Cardiac septum (tissue), 1 donor: ENCODE results near the gene LRRC4B. TPM values are rescaled to one million over a fixed set of nuclear protein-coding genes. Genes with fewer than 3 reads are reported as not detected.
"Not testable (repeated sequence)": the region's sequence is repeated elsewhere in the genome, so short reads cannot be mapped to it uniquely, and the experiment has no call there.

Experiments used
- DNase-seq: peaks from one replicate; pipeline ENCODE4 v3.0.0-alpha.2; 2020; ENCODE audit warnings: low spot score
- intact Hi-C: fragments of 100-400 bp; cut with DNase I; formaldehyde crosslinking; loops from one replicate; pipeline ENCODE4 v1.14.0; 2022
- long read RNA-seq: library from polyadenylated mRNA; unstranded; transcript quantifications from one replicate; pipeline ENCODE4 v2.0.0, GENCODE V29; 2021
- total RNA-seq: library from RNA; stranded (reverse); fragmentation: NEBNext Ultra II Directional; extraction: Animal tissue kit (Norgen Biotek cat#: 25700); gene quantifications from one replicate; pipeline ENCODE4 v1.2.1, GENCODE V29; 2021
- donor health status: DM: no; HTN: no; CAD: no.

Gene LRRC4B, protein sequence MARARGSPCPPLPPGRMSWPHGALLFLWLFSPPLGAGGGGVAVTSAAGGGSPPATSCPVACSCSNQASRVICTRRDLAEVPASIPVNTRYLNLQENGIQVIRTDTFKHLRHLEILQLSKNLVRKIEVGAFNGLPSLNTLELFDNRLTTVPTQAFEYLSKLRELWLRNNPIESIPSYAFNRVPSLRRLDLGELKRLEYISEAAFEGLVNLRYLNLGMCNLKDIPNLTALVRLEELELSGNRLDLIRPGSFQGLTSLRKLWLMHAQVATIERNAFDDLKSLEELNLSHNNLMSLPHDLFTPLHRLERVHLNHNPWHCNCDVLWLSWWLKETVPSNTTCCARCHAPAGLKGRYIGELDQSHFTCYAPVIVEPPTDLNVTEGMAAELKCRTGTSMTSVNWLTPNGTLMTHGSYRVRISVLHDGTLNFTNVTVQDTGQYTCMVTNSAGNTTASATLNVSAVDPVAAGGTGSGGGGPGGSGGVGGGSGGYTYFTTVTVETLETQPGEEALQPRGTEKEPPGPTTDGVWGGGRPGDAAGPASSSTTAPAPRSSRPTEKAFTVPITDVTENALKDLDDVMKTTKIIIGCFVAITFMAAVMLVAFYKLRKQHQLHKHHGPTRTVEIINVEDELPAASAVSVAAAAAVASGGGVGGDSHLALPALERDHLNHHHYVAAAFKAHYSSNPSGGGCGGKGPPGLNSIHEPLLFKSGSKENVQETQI
- 0.81 TPM for total RNA-seq
- long read RNA-seq, partial matches to known transcripts, result 0 of 2 reads
- long read RNA-seq, other reads (novel, unspliced or antisense), result 2 of 2 reads

DNA sequence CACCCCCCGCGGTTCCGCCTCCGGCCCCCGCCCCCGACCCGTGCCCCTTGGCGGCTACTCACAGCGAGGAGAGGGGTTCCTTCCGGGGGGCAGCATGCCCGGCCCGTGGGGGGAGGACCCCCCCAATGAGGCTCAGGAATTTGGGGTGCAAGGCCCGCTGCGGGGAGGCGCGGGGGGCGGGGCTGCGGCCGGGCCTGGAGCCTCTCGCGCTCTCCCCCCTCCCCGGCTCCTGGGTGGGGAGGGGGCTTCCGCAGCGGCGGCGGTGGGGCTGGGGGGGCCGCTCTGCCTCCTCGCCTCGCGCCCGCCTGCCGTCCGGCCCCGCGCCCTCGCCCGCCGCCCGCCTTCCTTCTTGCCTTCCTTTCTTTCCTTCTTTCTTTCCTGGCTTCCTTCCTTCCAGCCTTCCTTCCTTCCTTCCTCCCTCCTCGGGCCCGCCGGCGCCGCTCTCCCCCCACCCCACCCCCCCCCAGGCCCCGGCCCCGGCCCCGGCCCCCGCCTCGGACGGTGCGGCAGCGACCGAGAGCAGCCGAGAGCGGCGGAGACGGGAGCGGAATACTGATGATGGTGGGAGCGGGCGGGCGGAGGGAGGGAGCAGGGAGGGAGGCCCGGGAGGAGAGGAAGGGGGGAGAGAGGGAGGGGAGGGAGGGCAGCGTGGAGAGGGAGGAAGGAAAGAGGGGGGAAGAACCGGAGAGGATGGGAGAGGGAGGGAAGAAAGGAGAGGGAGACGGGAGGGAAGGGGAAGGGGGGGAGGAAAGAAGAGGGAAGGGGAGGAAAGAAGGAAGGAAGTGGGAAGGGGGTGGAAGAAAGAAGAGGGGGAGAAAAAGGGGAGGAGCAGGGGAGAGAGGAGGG lies at the start of gene LRRC4B:
TSS of gene LRRC4B (minus strand) at position 554 of the 846 bp plus-strand sequence. CDS start 19,597 bp downstream, outside the sequence.
- no peak for DNase-seq
- intact Hi-C loops, result no loop called here

DNA sequence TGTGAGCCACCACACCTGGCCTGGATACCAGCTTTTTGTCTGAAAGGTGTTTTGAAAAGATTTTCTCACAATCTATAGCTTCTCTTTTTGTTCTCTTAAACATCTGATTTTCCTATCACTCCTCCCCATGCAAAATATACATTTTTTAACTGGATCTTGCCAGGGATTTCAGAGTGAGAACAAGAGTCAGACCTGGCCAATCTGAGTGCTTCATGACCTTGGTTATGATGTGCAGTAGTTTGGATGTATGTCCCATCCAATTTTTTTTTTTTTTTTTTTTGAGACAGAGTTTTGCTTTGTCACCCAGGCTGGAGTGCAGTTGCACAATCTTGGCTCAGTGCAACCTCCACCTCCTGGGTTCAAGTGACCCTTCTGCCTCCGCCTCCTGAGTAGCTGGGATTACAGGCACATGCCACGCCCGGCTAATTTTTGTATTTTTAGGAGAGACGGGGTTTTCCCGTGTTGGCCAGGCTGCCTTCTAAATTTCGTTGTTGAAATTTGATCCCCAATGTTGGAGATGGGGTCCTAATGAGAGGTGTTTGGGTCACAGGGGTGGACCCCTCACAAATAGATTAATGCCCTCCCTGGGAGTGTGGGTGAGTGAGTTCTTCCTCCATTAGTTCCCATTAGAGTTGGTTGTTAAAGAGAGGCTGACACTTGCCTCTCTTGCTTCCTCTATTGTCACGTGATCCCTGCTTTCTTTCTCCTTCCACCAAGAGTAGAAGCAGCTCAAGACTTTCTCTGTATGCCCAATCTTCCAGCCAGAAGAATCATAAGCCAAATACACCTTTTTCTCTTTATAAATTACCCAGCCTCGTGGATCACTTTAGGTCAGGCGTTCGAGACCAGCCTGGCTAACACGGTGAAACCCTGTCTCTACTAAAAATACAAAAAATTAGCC lies 44.5 kb upstream of the LRRC4B start:
- DNase-seq, intact Hi-C loops: not testable (repeated sequence)

DNA sequence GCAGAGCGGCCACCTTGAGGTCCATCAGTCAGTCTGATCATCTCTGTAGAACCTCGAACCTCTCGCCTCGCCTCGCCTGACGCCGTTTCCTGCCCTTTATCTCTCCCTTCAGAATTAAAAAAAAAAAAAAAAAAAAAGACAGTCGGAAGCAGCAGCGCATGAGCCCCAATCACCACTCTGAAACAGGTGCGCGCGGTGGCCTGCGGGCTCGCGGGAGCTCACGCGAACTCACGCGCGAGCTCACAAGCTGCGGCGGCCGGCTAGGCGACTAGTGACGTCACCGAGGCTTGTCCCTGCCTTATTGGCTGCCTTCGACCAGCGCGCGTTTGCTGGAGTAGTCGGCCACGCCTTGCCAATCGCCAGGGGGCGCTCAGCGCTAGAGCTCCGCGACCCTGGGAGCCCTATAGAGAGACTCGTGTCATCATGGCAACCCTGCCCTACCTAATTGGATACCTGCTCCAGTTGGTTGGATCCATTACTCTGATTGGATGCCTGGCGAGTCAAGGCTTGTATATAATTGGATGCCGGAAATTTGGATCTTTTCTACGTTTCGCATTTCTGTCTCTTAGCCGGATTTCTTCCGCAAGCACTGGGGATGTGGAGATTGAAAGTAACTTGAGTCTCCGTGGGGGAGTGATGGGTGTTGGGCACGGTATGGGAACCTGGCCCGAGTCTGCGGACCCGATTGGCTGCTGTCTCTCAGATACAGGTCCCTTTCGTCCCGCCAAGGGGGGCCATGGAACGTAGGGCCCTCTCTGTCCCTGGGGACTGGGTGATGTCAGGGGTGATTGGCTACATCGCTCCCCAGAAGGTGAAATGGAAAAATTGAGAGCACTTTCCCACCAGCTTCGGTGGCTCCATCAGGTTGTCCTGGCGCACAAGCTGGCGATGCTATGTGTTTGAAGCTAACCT lies 39.9 kb upstream of the LRRC4B start:
- DNase-seq, result no peak
- intact Hi-C loops, result no loop called here

DNA sequence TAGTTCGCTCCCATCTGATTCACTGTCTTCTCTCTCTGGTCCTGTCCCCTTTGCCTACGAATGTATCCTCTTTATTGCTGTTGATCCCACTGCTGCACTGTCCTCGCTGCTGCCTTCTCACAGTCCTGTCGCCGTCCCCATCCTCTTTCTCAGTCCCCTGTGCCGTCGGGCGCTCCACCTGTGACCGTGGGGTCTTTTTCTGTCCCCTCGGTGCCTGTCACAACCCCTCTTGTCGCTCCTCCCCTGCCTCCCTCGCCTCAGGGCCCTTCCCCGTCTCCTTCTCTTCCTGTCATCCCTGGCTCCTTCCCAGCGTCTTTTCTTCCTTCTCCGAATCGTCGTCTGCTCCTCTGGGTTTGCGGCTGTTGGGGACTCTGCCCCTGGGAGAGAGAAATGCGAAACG lies 39.2 kb upstream of the LRRC4B start:
- DNase-seq, result no peak
- intact Hi-C loops, result no loop called here

DNA sequence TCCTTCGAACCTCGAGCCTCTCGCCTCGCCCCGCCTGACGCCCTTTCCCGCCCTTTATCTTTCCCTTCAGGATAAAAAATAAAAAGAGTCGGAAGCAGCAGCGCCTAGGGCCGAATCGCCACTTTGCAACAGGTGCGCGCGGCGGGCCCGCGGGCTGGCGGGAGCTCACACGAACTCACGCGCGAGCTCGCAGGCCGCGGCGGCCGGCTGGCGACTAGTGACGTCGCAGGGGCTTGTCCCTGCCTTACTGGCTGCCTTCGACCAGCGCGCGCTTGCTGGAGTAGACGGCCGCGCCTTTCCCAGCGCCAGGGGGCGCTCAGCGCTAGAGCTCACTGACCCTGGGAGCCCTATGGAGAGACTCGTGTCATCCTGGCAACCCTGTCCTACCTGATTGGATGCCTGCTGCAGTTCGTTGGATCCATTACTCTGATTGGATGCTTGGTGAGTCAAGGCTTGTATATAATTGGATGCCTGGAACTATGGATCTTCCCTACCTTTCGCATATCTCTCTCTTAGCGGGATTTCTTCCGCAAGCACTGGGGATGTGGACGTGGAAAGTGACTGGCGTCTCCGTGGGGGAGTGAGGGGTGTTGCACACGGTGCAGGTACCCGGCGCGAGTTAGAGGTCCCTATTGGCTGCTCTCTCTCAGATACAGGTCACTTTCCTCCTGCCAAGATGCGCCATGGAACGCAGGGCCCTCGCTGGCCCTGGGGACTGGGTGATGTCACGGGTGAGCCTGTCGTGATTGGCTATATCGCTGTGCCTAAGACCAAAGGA lies 38.0 kb upstream of the LRRC4B start:
- intact Hi-C loops, result not testable (repeated sequence)

DNA sequence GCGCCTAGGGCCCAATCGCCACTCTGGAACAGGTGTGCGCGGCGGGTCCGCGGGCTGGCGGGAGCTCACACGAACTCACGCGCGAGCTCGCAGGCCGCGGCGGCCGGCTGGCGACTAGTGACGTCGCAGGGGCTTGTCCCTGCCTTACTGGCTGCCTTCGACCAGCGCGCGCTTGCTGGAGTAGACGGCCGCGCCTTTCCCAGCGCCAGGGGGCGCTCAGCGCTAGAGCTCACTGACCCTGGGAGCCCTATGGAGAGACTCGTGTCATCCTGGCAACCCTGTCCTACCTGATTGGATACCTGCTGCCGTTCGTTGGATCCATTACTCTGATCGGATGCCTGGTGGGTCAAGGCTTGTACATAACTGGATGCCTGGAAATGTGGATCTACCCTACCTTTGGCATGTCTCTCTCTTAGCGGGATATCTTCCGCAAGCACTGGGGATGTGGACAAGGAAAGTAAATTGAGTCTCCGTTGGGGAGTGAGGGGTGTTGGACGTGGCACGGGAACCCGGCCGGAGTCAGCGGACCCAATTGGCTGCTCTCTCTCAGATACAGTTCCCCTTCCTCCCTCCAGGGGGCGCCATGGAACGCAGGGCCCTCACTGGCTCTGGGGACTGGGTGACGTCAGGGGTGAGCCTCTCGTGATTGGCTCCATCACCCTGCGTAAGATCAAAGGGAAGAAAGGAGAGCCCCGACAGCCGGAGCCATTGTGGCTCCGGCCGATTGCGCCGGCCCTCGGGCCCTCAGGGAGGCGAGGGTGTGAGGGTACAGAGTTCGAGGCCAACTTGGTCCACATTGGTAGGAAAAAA lies 36.2 kb upstream of the LRRC4B start:
- intact Hi-C loops, DNase-seq: not testable (repeated sequence)

More for the DNA sequence above, 38.0 kb upstream of the LRRC4B start:
- not testable (repeated sequence) for DNase-seq

DNA sequence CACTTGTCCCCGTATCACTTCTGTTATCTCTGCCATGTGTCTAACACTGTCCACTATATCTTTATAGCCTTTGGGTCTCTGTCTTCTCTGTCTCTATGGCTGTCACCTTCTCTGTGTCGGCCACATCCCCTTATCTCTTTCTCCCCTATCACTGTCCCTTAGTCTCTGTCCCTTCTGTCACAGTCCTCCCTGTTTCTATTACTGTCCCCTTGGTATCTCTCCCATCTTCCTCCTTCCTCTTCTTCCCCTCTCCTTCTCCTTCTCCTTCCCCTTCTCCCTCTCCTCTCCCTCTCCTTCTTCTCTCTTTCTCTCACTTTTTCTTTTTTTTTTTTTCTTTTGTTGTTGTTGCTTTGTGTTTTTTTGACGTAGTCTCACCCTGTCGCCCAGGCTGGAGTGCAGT lies 34.7 kb upstream of the LRRC4B start:
- intact Hi-C loops, result no loop called here
- no peak for DNase-seq

DNA sequence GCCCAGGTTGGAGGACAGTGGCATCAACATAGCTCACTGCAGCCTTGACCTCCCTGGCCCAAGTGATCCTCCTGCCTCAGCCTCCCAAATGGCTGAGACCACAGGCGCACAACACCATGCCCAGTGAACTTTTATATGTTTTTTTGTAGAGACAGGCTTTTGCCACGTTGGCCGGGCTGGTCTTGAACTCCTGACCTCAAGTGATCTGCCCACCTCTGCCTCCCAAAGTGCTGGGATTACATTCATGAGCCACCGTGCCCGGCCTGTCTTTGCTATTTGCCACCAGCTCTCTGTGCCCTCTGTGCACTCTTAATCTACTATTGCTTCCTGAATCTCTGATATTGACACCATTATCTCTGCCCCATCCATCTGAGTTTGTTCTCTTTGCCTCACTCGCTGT lies 34.3 kb upstream of the LRRC4B start:
- intact Hi-C loops, result no loop called here
- no peak for DNase-seq

DNA sequence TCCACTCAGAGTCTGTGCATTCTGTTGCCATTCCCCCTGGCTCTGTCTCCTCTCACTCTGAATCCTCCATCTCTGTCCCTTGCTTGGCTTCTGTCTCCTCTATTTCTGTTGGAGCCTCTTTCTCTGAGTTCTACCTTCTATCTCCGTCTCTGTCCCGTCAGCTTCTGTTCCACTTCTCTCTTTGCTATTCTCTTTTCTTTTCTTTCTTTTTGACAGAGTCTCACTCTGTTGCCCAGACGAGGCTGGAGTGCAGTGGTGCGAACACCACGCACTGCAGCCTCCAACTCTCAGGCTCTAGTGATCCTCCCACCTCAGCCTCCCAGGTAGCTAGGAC lies 33.8 kb upstream of the LRRC4B start:
- DNase-seq, result no peak
- intact Hi-C loops, result no loop called here

DNA sequence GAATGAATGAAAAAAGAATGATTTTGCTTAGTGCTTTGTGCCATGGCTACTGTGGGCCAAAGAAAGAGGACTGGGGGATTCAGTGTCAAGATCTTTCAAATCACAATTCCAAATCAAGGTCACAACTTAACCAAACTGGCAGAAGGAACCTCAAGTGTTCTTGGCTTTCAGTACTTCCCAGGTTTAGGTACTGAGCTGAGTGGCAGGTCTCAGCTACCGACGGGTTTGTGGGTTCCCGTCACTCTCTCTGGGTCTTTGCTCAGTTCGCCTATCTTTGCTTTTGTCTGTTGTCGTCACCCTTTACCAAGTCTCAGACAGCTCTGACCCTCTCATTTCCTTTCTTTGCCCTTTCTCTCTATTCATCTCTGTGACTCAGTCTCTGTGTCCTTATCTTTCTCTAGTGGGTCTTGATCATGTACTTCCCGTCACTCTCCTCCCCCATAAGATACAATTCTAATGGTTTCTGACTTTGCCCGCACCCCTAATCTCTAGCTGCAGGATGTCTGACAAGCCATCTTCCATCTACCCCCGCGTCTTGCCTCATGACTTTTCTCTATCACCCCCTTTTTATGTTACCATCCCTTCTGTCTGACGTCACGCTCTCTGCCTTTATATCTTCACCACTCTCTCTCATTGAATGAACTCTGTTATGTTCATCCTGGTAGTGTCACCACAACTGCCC lies 33.3 kb upstream of the LRRC4B start:
- intact Hi-C loops, result no loop called here
- DNase-seq, result no peak

DNA sequence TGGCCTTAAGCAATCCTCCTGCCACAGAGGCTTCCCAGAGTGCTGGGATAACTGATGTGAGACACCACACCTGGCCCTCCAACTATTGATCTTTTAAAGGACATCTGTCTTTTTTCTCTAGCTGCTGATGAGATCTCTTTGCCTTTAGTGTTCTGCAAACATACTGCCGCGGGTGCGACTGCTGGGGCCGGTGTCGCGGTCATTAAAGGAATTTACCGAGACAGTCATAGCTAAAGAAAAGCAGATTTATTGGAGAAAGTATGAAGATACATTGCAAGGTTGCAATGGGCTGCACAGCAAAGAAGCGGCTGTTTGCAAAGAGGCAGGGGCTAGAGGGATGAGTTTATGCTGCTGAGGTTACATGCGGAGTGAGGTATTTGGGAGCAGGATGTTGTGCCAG lies 31.2 kb upstream of the LRRC4B start:
- DNase-seq, result no peak
- intact Hi-C loops, result no loop called here

DNA sequence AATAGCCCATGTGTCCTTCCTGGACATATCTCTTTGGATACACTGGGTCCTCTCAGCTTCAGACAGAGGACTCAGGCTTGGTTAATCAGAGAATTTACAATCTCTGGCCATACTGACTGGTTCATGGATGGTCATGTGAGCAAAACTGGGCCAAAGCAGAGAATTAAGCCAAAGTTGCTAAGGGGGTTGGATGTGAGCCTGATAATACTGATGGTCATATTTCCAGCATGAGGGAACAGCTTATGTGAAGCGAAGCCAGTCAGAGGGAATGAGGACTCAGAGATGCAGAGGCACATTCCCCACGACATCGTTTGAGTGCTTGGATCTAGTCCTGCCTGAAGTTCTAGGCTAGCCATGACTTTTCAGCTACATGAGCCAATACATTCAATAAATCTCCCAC lies 22.0 kb upstream of the LRRC4B start:
- intact Hi-C loops, result no loop called here
- no peak for DNase-seq

DNA sequence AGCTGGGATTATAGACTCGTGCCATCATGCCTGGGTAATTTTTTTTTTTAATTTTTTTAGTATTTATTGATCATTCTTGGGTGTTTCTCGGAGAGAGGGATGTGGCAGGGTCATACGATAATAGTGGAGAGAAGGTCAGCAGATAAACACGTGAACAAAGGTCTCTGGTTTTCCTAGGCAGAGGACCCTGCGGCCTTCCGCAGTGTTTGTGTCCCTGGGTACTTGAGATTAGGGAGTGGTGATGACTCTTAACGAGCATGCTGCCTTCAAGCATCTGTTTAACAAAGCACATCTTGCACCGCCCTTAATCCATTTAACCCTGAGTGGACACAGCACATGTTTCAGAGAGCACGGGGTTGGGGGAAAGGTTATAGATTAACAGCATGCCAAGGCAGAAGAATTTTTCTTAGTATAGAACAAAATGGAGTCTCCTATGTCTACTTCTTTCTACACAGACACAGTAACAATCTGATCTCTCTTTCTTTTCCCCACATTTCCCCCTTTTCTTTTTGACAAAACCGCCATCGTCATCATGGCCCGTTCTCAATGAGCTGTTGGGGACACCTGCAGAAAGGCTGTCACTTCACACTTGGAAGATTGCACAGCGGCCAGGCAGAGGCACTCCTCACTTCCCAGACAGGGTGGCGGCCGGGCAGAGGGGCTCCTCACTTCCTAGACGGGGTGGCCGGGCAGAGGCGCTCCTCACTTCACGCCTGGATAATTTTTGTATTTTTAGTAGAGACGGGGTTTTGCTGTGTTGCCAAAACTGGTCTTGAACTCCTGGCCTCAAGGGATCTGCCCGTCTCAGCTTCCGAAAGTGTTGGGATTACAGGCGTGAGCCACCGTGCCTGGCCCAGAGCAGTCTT lies 13.8 kb upstream of the LRRC4B start:
- DNase-seq, intact Hi-C loops: not testable (repeated sequence)

DNA sequence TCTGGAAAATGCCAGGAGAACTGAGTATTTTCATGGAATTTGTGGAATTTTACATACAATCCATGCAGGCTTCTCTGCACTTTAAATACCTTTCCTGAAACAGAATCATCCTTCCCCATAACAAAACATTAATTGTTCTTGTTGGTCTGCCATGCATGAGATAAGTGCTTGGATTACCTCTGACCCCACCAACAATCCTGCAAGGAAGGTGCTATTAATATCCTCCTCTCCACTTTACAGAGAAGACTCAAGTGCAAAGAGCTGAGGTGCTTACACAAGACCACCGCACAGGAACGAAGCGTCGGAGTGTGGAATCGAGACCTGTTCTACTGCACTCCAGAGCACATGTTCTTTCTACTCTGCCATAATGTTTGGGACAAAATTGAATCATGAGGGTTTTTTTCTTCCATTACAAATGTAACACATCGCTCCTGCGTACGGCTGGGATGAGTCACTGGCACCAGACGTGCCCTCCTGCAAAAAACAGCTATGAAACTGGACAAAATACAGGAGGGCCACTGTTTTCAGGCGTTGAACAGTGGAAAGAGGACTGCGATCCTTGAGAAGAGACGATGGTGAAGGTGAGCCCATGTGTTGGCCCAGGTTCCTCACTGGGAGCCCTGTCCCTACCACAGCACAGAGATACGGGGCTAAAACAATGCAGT lies 12.9 kb upstream of the LRRC4B start:
- intact Hi-C loops, result no loop called here
- no peak for DNase-seq

DNA sequence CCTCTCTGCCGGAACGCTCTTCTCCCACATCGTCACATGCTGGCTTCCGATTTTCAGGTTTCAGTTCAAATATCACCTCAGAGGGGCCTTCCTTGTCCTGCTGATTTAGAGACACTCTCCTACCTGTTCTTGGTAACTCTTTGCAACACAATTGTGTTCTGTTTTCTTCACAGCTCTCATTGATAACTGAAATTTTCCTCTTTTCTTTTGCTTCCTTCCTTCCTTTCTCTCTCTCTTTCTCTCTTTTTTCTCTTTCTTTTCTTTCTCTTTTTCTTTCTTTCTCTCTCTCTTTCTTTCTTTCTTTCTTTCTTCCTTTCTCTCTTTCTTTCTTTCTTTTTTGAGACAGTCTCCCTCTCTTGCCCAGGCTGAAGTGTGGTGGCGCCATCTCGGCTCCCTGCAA lies 12.0 kb upstream of the LRRC4B start:
- intact Hi-C loops, result no loop called here
- no peak for DNase-seq
